HS-5 (cell line): ENCODE measurements around the gene SLC35F3.
A peak's percentile ranks its signal among the peaks of the same experiment; 100 is the strongest.

Experiments
- DNase-seq: peaks from one replicate; pipeline ENCODE4 v3.0.0-alpha.2; 2012; ENCODE audit warnings: low read depth

Gene SLC35F3

DNA sequence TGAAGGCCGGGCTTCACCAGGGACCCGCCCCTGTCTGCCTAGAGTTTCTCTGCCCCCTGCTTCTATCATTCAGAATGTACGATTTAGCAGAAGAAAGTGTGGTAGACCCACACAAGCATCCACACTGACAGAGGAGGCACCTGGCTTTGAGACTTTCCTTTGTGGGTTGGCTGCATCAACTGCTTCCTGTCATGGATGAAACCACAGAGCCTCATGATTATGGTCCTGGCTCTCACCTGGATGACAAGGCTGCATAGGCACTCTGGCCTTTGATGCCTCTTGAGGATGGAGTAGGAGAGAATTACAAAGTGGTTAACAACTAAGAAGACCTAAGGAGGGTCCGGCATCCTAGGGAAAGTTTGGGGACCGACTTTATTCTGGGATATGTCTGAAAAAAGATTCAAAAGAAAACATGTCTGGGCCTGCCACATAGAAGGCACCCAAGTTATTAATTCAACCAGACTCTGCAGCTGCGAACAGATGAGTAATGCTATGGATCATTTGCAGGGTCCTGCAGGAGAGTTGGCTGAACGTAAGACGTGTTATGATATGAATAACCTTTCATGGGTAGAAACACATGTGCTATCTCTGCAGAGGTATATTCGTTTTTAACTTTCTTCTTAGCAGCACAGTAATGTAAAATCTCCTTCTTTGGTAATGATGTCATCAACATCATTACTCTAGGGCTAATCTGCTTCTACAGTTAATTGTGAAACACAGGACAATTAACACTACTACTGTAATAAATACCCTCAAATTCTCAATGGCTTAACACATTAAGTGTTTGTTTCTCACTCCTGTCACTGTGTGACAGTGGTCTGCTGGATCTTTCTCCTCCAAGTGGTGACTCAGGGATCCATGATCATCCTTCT, 136.2 kb downstream of the SLC35F3 start:
- DNase-seq, result no peak

DNA sequence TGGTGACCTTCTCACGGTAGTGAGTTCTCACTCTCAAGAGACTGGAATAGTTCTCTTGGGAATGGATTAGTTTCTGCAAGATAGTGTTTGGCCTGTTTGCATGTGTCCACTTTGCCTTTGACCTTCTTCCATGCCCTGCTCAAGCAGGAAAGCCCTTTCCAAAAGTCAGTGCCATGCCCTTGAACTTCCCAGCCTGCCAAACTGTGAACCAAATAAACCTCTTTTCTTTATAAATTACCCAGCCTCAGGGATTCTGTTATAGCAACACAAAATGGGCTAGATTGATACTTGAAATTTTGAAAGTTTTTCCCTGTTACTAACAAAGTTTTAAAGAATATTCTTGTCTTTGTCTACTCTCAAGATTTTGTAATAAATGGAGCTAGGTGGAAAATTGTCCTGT, 139.6 kb downstream of the SLC35F3 start:
- no peak for DNase-seq

- no peak for DNase-seq
Observed at GRCh38 chr1:234047123-234047522, 142.6 kb downstream of the SLC35F3 start.

GRCh38 chr1:234062166-234062565, 157.7 kb downstream of the SLC35F3 start:
- DNase-seq, result no peak

GRCh38 chr1:234065794-234066447, 161.4 kb downstream of the SLC35F3 start:
- DNase-seq, result peak; percentile 29

GRCh38 chr1:234067581-234068337, 163.3 kb downstream of the SLC35F3 start:
- DNase-seq, result no peak

DNA sequence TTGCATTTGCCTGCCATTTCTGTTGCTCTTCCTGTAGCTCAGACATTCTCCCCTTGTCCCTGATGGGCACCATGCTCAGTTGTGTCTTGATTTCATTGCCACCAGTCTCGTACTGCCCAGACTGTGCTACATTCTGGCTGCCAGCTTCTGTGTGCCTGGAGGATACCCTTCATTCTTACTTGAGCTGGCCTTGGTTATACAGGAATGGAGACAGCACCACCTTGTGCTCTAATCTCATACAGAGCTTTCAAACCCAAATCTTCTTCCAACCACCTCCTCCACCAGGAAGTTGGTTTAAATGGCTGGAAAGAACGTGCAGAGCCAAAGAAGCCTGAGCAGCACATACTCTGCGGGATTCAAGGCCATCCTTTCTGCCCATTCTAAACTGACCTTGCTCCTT, 165.3 kb downstream of the SLC35F3 start:
- DNase-seq, result no peak

DNA sequence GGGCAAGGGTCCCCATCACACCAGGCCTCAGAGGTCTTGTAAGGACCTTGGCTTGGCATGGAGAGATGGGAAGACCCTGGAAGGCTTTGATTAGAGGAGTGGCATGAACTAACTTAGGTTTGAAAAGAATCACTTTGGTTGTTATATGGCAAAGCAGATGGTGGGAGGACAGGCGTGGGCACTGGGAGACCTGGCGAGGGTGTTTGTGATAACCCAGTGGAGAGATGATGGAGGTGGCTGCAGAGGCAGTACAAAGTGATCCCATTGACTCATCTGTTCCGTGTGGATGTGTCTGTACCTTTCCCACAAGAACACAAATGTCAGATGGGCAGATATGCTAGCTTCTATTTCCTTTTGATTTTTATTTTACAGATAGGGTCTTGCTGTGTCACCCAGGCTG, 168.3 kb downstream of the SLC35F3 start:
- DNase-seq, result no peak

DNA sequence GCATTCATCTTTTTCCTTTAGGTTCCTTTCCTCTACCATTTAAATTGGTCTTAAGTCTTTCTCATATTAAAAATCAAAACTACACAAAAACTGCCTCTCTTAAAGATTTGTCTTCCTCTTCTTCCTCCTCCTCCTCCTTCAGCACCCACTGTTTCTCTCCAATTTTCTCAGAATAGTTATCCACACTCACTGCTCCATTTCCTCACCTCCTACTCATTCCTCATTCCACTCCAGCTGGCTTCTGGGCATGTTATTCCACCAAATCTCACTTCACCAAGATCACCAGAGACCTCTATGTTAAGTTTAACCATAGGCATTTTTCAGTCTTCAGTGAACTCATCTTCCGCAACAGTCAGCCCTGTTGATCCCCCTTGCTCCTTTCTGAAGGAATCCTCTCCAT, 173.7 kb downstream of the SLC35F3 start:
- no peak for DNase-seq

- DNase-seq, result no peak
Observed at GRCh38 chr1:234079896-234080295, 175.4 kb downstream of the SLC35F3 start.

DNA sequence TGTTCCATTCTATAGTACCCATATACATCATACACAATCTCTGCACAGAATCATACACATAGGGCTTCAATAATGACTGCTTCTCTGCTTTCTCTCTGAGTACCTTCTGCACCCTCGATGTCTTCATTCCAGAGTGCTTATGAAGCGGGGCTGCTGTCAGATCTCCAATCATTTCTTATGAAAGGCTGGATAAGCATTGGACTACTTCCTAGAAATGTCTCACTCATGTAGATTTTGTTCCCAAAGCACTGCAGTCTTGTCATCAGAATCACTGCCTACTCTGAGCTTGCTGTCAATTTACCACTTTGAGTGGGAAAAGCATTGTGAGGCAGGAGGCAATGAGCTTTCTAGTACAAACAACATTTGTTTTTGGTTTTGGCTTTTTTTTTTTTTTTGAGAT, 179.0 kb downstream of the SLC35F3 start:
- DNase-seq, result no peak

DNA sequence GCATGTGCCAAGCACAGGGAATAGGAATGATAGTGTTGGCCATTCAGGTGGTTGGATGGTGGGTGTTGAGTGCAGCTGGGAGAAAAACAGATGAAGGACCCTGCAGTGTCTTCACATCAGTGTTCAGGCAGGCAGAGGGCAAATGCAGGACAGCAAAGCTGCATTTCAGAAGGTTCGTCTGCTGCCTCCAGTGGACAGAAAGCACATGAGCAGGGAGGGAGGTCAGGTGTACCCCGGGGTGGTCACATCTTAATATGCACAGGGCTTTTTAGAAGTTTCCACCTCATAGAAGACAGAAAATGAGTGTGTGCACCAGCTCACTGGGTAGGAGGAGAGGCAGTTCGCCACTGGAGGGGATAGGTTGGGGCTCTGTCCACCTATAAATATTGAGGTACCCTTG, 184.9 kb downstream of the SLC35F3 start:
- DNase-seq, result no peak

GRCh38 chr1:234090212-234091064, 186.0 kb downstream of the SLC35F3 start:
- DNase-seq, result no peak

- DNase-seq, result no peak
Observed at GRCh38 chr1:234091065-234091401, 186.6 kb downstream of the SLC35F3 start.

GRCh38 chr1:234091876-234092275, 187.4 kb downstream of the SLC35F3 start:
- no peak for DNase-seq

- DNase-seq, result no peak
Observed at GRCh38 chr1:234093107-234093506, 188.6 kb downstream of the SLC35F3 start.

- DNase-seq, result no peak
Observed at GRCh38 chr1:234093741-234094140, 189.3 kb downstream of the SLC35F3 start.

- no peak for DNase-seq
Observed at GRCh38 chr1:234094172-234094571, 189.7 kb downstream of the SLC35F3 start.

DNA sequence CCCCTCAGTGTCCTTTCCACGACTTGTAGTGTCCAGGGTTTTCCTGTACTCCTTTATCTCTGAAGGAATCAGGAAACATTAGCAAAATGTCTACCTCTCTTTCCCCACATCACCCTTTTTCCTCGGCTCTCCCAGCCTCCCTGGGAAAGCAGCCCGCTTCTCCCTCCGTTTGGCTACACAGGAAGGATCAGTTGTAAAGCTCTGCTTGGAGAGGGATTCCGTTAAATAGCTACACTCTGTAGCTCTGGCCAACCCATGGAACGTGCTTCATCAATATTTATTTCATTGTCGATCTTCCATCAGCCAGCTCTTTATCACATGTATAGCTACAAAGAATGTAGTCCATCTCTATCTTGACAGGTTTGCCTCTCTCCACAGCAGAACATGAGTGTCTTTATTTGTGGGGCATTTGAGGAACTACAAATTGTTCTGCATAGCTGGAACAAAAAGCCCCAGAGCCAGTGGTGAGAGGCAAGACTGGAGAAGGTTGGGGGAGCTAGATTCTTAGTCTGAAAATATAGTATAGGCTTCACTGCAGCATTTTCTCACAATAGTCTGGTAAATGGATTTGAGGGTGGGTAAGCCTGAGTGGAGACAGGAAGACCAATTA, 191.8 kb downstream of the SLC35F3 start:
- DNase-seq, result no peak

- DNase-seq, result no peak
Observed at GRCh38 chr1:234102583-234102982, 198.1 kb downstream of the SLC35F3 start.

DNA sequence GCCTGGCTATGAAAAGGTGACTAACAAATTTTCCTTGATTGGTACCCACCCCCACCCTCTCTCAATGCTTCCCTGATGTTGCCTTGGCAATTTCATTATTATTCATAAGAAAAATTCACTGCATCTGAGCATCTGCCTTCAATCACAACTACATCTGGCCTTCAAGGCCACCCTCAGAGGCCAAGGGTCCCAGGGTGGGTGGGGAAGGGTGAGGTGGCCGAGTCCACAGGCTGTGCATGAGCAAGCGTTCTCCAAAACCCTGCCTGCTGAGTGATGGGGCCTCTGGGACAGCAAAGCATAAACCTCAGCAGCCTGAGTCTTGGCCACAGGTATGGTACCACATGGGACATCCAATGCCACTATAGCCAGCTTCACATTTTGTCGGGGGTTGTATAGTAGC, 198.7 kb downstream of the SLC35F3 start:
- no peak for DNase-seq

DNA sequence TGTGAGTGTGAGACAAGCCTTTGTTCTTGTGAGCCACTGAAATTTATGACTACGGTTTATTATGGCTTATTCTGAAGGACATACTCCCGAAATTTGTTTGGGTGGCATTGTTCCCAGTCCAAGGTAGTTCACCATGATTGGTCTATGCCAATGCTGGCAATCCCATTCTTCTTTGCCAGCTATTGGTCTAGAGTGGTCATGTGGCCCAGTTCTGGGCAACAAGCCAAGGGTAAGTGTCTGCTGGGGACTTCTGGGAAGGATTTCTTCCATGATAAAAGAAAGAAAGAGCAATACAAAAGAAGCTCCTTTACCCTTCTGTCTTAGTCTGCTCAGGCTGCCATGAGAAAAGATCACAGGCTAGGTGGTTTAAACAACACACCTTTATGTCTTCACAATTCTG, 201.6 kb downstream of the SLC35F3 start:
- no peak for DNase-seq
